HepG2 (cell line): ENCODE measurements around the gene MYO10. TPM values are rescaled to one million over a fixed set of nuclear protein-coding genes. Genes with fewer than 3 reads are reported as not detected.

ENCODE experiments used
- ASH2L ChIP-seq: fragments of 300-600, 200-600 bp; sonication (generic); IDR thresholded peaks from 2 replicates; pipeline ENCODE4 v1.7.0; 2017; ENCODE audit warnings: low read depth, mild to moderate bottlenecking, moderate library complexity, mixed read lengths, low read length; ENCODE audit not compliant: insufficient read length
- ATF2 ChIP-seq: sonication (generic); formaldehyde crosslinking; IDR thresholded peaks from 2 replicates; pipeline ENCODE4 v1.4.0; 2020; ENCODE audit warnings: missing genetic modification reagents
- CCAR2 ChIP-seq: fragments of 200-400 bp; formaldehyde crosslinking; optimal IDR thresholded peaks from 2 replicates; pipeline ENCODE3; 2018; ENCODE audit warnings: low read depth, mild to moderate bottlenecking, low read length, moderate library complexity
- CSRNP1 ChIP-seq: sonication (generic); formaldehyde crosslinking; IDR thresholded peaks from 2 replicates; pipeline ENCODE4 v1.8.1; 2023; ENCODE audit warnings: mild to moderate bottlenecking, missing genetic modification reagents
- CTCF ChIP-seq: sonication (generic); formaldehyde crosslinking; IDR thresholded peaks from 2 replicates; pipeline ENCODE4 v1.5.0; 2020; ENCODE audit warnings: mild to moderate bottlenecking, missing genetic modification reagents, moderate library complexity
- E2F2 ChIP-seq: sonication (generic); formaldehyde crosslinking; IDR thresholded peaks from 2 replicates; pipeline ENCODE4 v1.4.0; 2020; ENCODE audit warnings: missing genetic modification reagents, borderline replicate concordance
- HNRNPK ChIP-seq: fragments of 200-400 bp; formaldehyde crosslinking; IDR thresholded peaks from 2 replicates; pipeline ENCODE4 v1.6.1; 2018; ENCODE audit warnings: low read length, low read depth, moderate library complexity, mild to moderate bottlenecking; ENCODE audit not compliant: poor library complexity, severe bottlenecking
- LCORL ChIP-seq, 2 experiments: fragments of 450-650 bp in 1 of 2; sonication (generic) in 1 of 2; formaldehyde crosslinking in 1 of 2; IDR thresholded peaks; 2 replicates each; pipeline versions ENCODE4 v1.5.0 to v1.6.1; 2017 to 2020; ENCODE audit warnings: antibody characterized with exemption in 1 of 2, missing genetic modification reagents in 1 of 2
- MIXL1 ChIP-seq: IDR thresholded peaks from 2 replicates; pipeline ENCODE4 v1.6.1; 2016
- RAD21 ChIP-seq: fragments of 450-650 bp; formaldehyde crosslinking; IDR thresholded peaks from 2 replicates; pipeline ENCODE4 v1.5.0; 2020; ENCODE audit warnings: mild to moderate bottlenecking
- ZIK1 ChIP-seq: sonication (generic); formaldehyde crosslinking; IDR thresholded peaks from 2 replicates; pipeline ENCODE4 v1.5.0; 2020; ENCODE audit warnings: mild to moderate bottlenecking, low read depth, missing genetic modification reagents, borderline replicate concordance
- ZNF512B ChIP-seq: sonication (generic); formaldehyde crosslinking; IDR thresholded peaks from 2 replicates; pipeline ENCODE4 v1.5.1; 2020; ENCODE audit warnings: missing genetic modification reagents, mild to moderate bottlenecking, borderline replicate concordance
- ZNF530 ChIP-seq: sonication (generic); formaldehyde crosslinking; IDR thresholded peaks from 2 replicates; pipeline ENCODE4 v1.5.0; 2020; ENCODE audit warnings: low read depth, mild to moderate bottlenecking, missing genetic modification reagents
- ZNF549 ChIP-seq: sonication (generic); formaldehyde crosslinking; IDR thresholded peaks from 2 replicates; pipeline ENCODE4 v1.5.0; 2020; ENCODE audit warnings: missing genetic modification reagents
- ZNF580 ChIP-seq: IDR thresholded peaks from 2 replicates; pipeline ENCODE4 v1.6.1; 2016; ENCODE audit warnings: low read depth, borderline replicate concordance
- ZNF597 ChIP-seq: sonication (generic); formaldehyde crosslinking; IDR thresholded peaks from 2 replicates; pipeline ENCODE4 v1.5.0; 2020; ENCODE audit warnings: missing genetic modification reagents
- ZNF672 ChIP-seq: sonication (generic); formaldehyde crosslinking; IDR thresholded peaks from 2 replicates; pipeline ENCODE4 v1.8.1; 2022; ENCODE audit warnings: missing genetic modification reagents
- polyA plus RNA-seq, 8 experiments: library from polyadenylated mRNA; depleted of rRNA in 3 of 8; stranded (reverse) in 7 of 8; unstranded in 1 of 8; fragments of >200 nt; fragmentation: Illumina TruSeq in 4 of 8; extraction: Trizol in 4 of 8; gene quantifications; 2 replicates each; pipeline versions ENCODE4 v1.2.1 to v1.2.3, GENCODE V29; 2011 to 2016; ENCODE audit warnings: low read depth in 4 of 8, missing spikeins in 1 of 8, mixed read lengths in 1 of 8; ENCODE audit not compliant: insufficient read depth in 1 of 8
- total RNA-seq, 5 experiments: library from RNA; depleted of rRNA; stranded (reverse); fragments of >200 nt; fragmentation: Illumina TruSeq; extraction: Trizol; gene quantifications; 2 replicates each; pipeline ENCODE4 v1.2.3, GENCODE V29; 2016; ENCODE audit warnings: low read depth in 1 of 5

MYO10 gene
- total and polyA plus RNA-seq, 2 of the 13 experiments (the other 11 are each of a cell fraction or from before 2014, with no cell fraction given): 4.5 to 14.0 TPM

GRCh38 chr5:16809395-16810207 lies 126.5 kb downstream of the MYO10 start (continued):
- TF ChIP-seq ATF2 (CRISPR knock-in tag) (no peak), E2F2 (CRISPR knock-in tag) (no peak), ZNF530 (CRISPR knock-in tag) (no peak), RAD21 (CRISPR knock-in tag) (no peak), CSRNP1 (CRISPR knock-in tag) (no peak), ZNF549 (CRISPR knock-in tag) (no peak), HNRNPK (no peak), ASH2L (peak; percentile 46), CTCF (CRISPR knock-in tag) (no peak), MIXL1 (CRISPR knock-in tag) (no peak), ZNF580 (CRISPR knock-in tag) (no peak), ZNF512B (CRISPR knock-in tag) (no peak), ZNF672 (no peak), CCAR2 (no peak), LCORL (IDR thresholded peaks at IDR 0.05) (no peak), LCORL (CRISPR knock-in tag; IDR thresholded peaks at IDR 0.05) (0 out of 2 replicates have a peak, but pooled peaks have one; percentile 25), ZNF597 (CRISPR knock-in tag) (no peak), ZIK1 (CRISPR knock-in tag) (no peak)
